Naive thymus-derived CD4-positive, alpha-beta T cell (primary cell): Measurements from ENCODE around the gene PPP1R37. TPM values are rescaled to one million over a fixed set of nuclear protein-coding genes. Genes with fewer than 3 reads are reported as not detected.

Experiments used
- ATAC-seq: fragments of 150-1000 bp; cut with Tn5 transposase; 2 replicates; pipeline ENCODE4 v1.10.0; 2021; ENCODE audit warnings: mild to moderate bottlenecking, moderate library complexity
- CTCF ChIA-PET: fragments of 350-600 bp; sonication (Branson Sonifier 250); formaldehyde crosslinking; loops from one replicate; lab custom pipeline; 2021; ENCODE audit warnings: antibody characterized with exemption; lab: Charles Lee
- POLR2A ChIA-PET: fragments of 350-600 bp; sonication (Branson Sonifier 250); formaldehyde crosslinking; loops from one replicate; lab custom pipeline; 2021; ENCODE audit warnings: antibody characterized with exemption, inconsistent platforms; lab: Charles Lee
- DNase-seq, 9 donors: peaks; one replicate each; pipeline versions ENCODE4 v3.0.0 to v3.0.0-alpha.2; 2020 to 2022; ENCODE audit warnings: mixed read lengths in 1 of 9
- H3K27ac ChIP-seq: one replicate; pipeline ENCODE4 v1.7.0; 2013; ENCODE audit warnings: mild to moderate bottlenecking, low read depth, low read length, moderate library complexity
- H3K27me3 ChIP-seq, 2 donors: one replicate each; pipeline ENCODE4 v1.7.0; 2013; ENCODE audit warnings: low read length in 2 of 2, mild to moderate bottlenecking in 2 of 2, moderate library complexity in 2 of 2; ENCODE audit not compliant: control insufficient read depth in 2 of 2, insufficient read depth in 2 of 2
- H3K36me3 ChIP-seq, 3 experiments: 1 replicate in 2 of 3; 2 replicates in 1 of 3; pipeline ENCODE4 v1.7.0; 2013; ENCODE audit warnings: low read length in 3 of 3, mild to moderate bottlenecking in 3 of 3, moderate library complexity in 1 of 3; ENCODE audit not compliant: insufficient read depth in 3 of 3, control insufficient read depth in 2 of 3
- H3K4me1 ChIP-seq, 2 donors: one replicate each; pipeline ENCODE4 v1.7.0; 2013; ENCODE audit warnings: low read length in 2 of 2, mild to moderate bottlenecking in 2 of 2, moderate library complexity in 1 of 2; ENCODE audit not compliant: control insufficient read depth in 2 of 2, insufficient read depth in 2 of 2
- H3K4me3 ChIP-seq: 2 replicates; pipeline ENCODE4 v1.7.0; 2013; ENCODE audit warnings: mild to moderate bottlenecking, low read length
- H3K9me3 ChIP-seq, 3 experiments: 1 replicate in 2 of 3; 2 replicates in 1 of 3; pipeline ENCODE4 v1.7.0; 2013; ENCODE audit warnings: low read length in 3 of 3; ENCODE audit not compliant: control insufficient read depth in 2 of 3
- H3K27ac Mint-ChIP-seq, 9 donors: one replicate each; pipeline ENCODE4 v1.8.0; 2020 to 2022; ENCODE audit warnings: mixed read lengths in 9 of 9, mild to moderate bottlenecking in 8 of 9, moderate library complexity in 5 of 9, inconsistent platforms in 2 of 9
- H3K27me3 Mint-ChIP-seq, 5 donors: one replicate each; pipeline ENCODE4 v1.8.0; 2021 to 2022; ENCODE audit warnings: mixed read lengths in 5 of 5, mild to moderate bottlenecking in 1 of 5
- H3K36me3 Mint-ChIP-seq, 5 donors: one replicate each; pipeline ENCODE4 v1.8.0; 2020 to 2022; ENCODE audit warnings: mixed read lengths in 5 of 5, mild to moderate bottlenecking in 3 of 5, inconsistent platforms in 1 of 5
- H3K4me1 Mint-ChIP-seq, 7 donors: one replicate each; pipeline ENCODE4 v1.8.0; 2020 to 2022; ENCODE audit warnings: mixed read lengths in 7 of 7, mild to moderate bottlenecking in 3 of 7, inconsistent platforms in 1 of 7
- H3K4me3 Mint-ChIP-seq, 10 donors: one replicate each; pipeline ENCODE4 v1.8.0; 2020 to 2022; ENCODE audit warnings: mild to moderate bottlenecking in 10 of 10, mixed read lengths in 10 of 10, moderate library complexity in 6 of 10, inconsistent platforms in 2 of 10
- H3K9me3 Mint-ChIP-seq, 11 donors: one replicate each; pipeline ENCODE4 v1.8.0; 2020 to 2022; ENCODE audit warnings: mixed read lengths in 11 of 11, mild to moderate bottlenecking in 4 of 11, inconsistent platforms in 1 of 11, moderate library complexity in 1 of 11
- intact Hi-C, 2 donors: fragments of 100-400 bp; cut with micrococcal nuclease; formaldehyde crosslinking; loops; one replicate each; pipeline ENCODE4 v1.15.1; 2023
- polyA plus RNA-seq, 2 donors: library from polyadenylated mRNA; unstranded; fragments of 300-500 nt; fragmentation: Illumina TruSeq; gene quantifications; one replicate each; pipeline ENCODE4 v1.2.3, GENCODE V29; 2021
- total RNA-seq, 6 experiments: library from RNA in 5 of 6; stranded (reverse) in 5 of 6; gene quantifications; 1 replicate in 5 of 6; 2 replicates in 1 of 6; pipeline ENCODE4 v1.2.3 and lab custom pipeline; 2021 to 2026

PPP1R37 gene
- total and polyA plus RNA-seq, 7 experiments from 2014 or later: 1.4 to 28.3 (median 20.6) TPM

GRCh38 chr19:45186509-45187334 is 93.7 kb downstream of the PPP1R37 start:
- no peaks in the 10 kb centered on the region for H3K9me3 ChIP-seq
- H3K27me3 Mint-ChIP-seq: no peaks in the 10 kb centered on the region
- no peak for DNase-seq
- H3K9me3 Mint-ChIP-seq: peaks cover 0 to 8% (median 0%) of the 10 kb centered on the region in 11 donors
- peak overlapping the region in 1 of 10 donors; percentile 1 for H3K4me3 Mint-ChIP-seq
- POLR2A ChIA-PET: interaction anchor here (0.6 to 1.5 kb wide), 3 partner anchors 8 to 487 kb away, joined by 3 to 7 read pairs (median 4); partner anchors contain the start of genes BLOC1S3 and TRAPPC6A
- peaks cover 0 to 13% (median 6%) of the 10 kb centered on the region in 5 donors for H3K36me3 Mint-ChIP-seq
- no peak overlapping the region for H3K4me3 ChIP-seq
- H3K4me1 ChIP-seq: peaks cover 0 to under 1% of the 10 kb centered on the region in 2 donors
- no peak overlapping the region for H3K27ac ChIP-seq
- H3K27ac Mint-ChIP-seq: no peak overlapping the region
- CTCF ChIA-PET: interaction anchor here (0.6 to 1.1 kb wide), 4 partner anchors 9 to 167 kb away, joined by 3 to 6 read pairs (median 4); partner anchors contain the start of genes BLOC1S3 and TRAPPC6A
- peaks cover 12 to 25% (median 18%) of the 10 kb centered on the region in 7 donors for H3K4me1 Mint-ChIP-seq
- peaks cover 0 to 1% (median under 1%) of the 10 kb centered on the region in 3 experiments for H3K36me3 ChIP-seq
- intact Hi-C loops: loop anchor here (1.0 to 2.0 kb wide), 6 partner anchors 83 to 284 kb away; no protein-coding TSS in a partner anchor
- no peaks in the 10 kb centered on the region for H3K27me3 ChIP-seq
- ATAC-seq: no peak

DNA sequence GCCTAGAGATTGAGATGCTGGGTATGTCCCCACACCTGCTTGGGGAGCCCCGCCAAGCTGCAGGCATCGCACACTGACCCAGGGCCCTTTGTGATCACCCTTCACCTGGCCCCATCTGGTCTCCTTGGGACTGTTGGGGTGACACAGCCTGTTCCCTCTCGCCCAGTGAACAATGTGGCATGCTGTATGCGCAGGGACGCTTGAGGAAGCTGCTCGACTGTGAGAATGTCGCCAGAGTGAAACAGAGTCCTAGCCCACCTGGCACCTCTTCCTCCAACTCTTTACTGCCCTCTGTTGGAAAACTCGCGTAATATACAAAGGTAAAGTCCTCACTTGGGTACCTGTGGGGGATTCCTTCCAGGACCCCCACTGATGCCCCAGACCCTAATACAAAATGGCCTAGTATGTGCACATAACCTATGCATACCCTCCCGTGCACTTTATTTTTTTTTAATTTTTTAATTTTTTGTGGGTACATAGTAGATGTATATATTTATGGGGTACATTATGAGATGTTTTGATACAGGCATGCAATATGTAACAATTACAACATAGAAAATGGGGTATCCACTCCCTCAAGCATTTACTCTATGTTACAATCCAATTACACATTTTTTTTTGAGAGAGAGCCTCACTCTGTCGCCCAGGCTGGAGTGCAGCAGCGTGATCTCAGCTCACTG is 94.6 kb downstream of the PPP1R37 start:
- Mint-ChIP-seq H3K4me1 (peaks cover 8 to 21% (median 16%) of the 10 kb centered on the region in 7 donors), H3K36me3 (peaks cover 0 to 17% (median 4%) of the 10 kb centered on the region in 5 donors), H3K27ac (peak overlapping the region in 1 of 9 donors; percentile 55), H3K9me3 (peaks cover 0 to 8% (median 0%) of the 10 kb centered on the region in 11 donors), H3K4me3 (no peak overlapping the region), H3K27me3 (no peaks in the 10 kb centered on the region)
- peak in 7 of 9 donors; percentile 29 to 65 (median 55) for DNase-seq
- no peak overlapping the region for H3K4me3 ChIP-seq
- H3K27me3 ChIP-seq: no peaks in the 10 kb centered on the region
- POLR2A ChIA-PET: interaction anchor here (0.6 to 1.5 kb wide), 4 partner anchors 9 to 487 kb away, joined by 3 to 7 read pairs (median 4); partner anchors contain the start of genes BLOC1S3 and TRAPPC6A
- no peak overlapping the region for H3K27ac ChIP-seq
- no peaks in the 10 kb centered on the region for H3K4me1 ChIP-seq
- ATAC-seq: peak; percentile 79
- no peaks in the 10 kb centered on the region for H3K36me3 ChIP-seq
- H3K9me3 ChIP-seq: no peaks in the 10 kb centered on the region
- intact Hi-C loops: loop anchor here (1.0 to 2.0 kb wide), 6 partner anchors 84 to 285 kb away; no protein-coding TSS in a partner anchor
- CTCF ChIA-PET: interaction anchor here (1.0 kb wide), 2 partner anchors 9 to 70 kb away, joined by 6 read pairs; partner anchors contain the start of genes BLOC1S3 and TRAPPC6A

DNA sequence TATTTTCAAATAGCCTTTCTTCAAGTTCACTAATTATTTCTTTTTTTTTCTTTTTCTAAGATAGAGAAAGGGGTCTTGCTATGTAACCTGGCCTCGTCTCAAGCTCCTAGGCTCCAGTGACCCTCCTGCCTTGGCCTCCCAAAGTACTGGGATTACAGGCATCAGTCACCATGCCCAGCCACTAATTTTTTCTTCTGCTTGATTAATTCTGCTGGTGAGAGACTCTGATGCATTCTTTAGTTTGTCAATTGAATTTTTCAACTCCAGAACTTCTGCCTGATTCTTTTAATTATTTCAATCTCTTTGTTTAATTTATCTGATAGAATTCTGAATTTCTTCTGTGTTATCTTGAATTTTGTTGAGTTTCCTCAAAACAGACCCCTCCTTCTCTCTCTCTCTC is 97.0 kb downstream of the PPP1R37 start:
- H3K9me3 Mint-ChIP-seq: peaks cover 0 to 8% (median 0%) of the 10 kb centered on the region in 11 donors
- peaks cover 0 to 16% (median 4%) of the 10 kb centered on the region in 5 donors for H3K36me3 Mint-ChIP-seq
- no peak overlapping the region for H3K27ac Mint-ChIP-seq
- H3K4me1 ChIP-seq: no peaks in the 10 kb centered on the region
- intact Hi-C loops: no loop called here
- no peaks in the 10 kb centered on the region for H3K9me3 ChIP-seq
- no peak overlapping the region for H3K4me3 Mint-ChIP-seq
- H3K4me1 Mint-ChIP-seq: peaks cover 2 to 10% (median 6%) of the 10 kb centered on the region in 7 donors
- no peaks in the 10 kb centered on the region for H3K36me3 ChIP-seq
- H3K27ac ChIP-seq: no peak overlapping the region
- CTCF ChIA-PET: no interaction called here
- DNase-seq (no peak), ATAC-seq (no peak)
- no peaks in the 10 kb centered on the region for H3K27me3 ChIP-seq
- H3K27me3 Mint-ChIP-seq: no peaks in the 10 kb centered on the region
- POLR2A ChIA-PET: interaction anchor here (1.2 kb wide), 1 partner anchor 29 kb away, joined by 3 read pairs; the partner anchor contains the start of gene NKPD1
- H3K4me3 ChIP-seq: no peak overlapping the region

GRCh38 chr19:45191375-45191774 is 98.4 kb downstream of the PPP1R37 start:
- H3K27ac ChIP-seq: no peak overlapping the region
- no peaks in the 10 kb centered on the region for H3K27me3 Mint-ChIP-seq
- H3K36me3 ChIP-seq: no peaks in the 10 kb centered on the region
- ChIA-PET CTCF (no interaction called here), POLR2A (interaction anchor here (1.2 kb wide), 1 partner anchor 31 kb away, joined by 3 read pairs; the partner anchor contains the start of gene NKPD1)
- H3K27me3 ChIP-seq: no peaks in the 10 kb centered on the region
- H3K9me3 Mint-ChIP-seq: peaks cover 0 to 8% (median 0%) of the 10 kb centered on the region in 11 donors
- peaks cover 0 to 16% (median 4%) of the 10 kb centered on the region in 5 donors for H3K36me3 Mint-ChIP-seq
- intact Hi-C loops: no loop called here
- no peaks in the 10 kb centered on the region for H3K4me1 ChIP-seq
- H3K27ac Mint-ChIP-seq: no peak overlapping the region
- DNase-seq: no peak
- no peaks in the 10 kb centered on the region for H3K9me3 ChIP-seq
- peaks cover 0 to 5% (median 4%) of the 10 kb centered on the region in 7 donors for H3K4me1 Mint-ChIP-seq
- H3K4me3 ChIP-seq: no peak overlapping the region
- ATAC-seq: no peak
- H3K4me3 Mint-ChIP-seq: no peak overlapping the region

DNA sequence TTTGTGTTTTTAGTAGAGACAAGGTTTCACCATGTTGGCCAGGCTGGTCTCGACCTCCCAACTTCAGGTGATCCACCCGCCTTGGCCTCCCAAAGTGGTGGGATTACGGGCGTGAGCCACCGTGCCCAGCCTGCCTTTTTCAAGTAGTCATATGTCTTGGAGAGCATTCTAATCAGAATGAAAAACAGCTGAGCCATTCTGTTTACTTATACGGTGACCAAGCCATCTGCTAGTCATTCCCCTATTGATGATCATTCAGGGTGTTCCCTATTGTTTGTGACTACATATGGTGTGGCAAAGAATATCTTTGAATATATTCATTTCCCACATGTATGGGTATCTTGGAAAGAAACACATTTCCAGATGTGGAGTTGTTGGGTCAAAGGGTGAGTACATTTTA is 102.8 kb downstream of the PPP1R37 start:
- Mint-ChIP-seq H3K9me3 (peaks cover 0 to 3% (median 0%) of the 10 kb centered on the region in 11 donors), H3K27me3 (peaks cover 0 to 2% (median 0%) of the 10 kb centered on the region in 5 donors), H3K4me3 (no peak overlapping the region), H3K36me3 (peaks cover 0 to 6% (median 4%) of the 10 kb centered on the region in 5 donors), H3K4me1 (no peaks in the 10 kb centered on the region), H3K27ac (no peak overlapping the region)
- H3K36me3 ChIP-seq: no peaks in the 10 kb centered on the region
- H3K27me3 ChIP-seq: no peaks in the 10 kb centered on the region
- ChIA-PET CTCF (no interaction called here), POLR2A (no interaction called here)
- no peaks in the 10 kb centered on the region for H3K9me3 ChIP-seq
- H3K4me1 ChIP-seq: no peaks in the 10 kb centered on the region
- H3K4me3 ChIP-seq: no peak overlapping the region
- DNase-seq: no peak
- no peak for ATAC-seq
- H3K27ac ChIP-seq: no peak overlapping the region
- intact Hi-C loops: no loop called here
